Measurements from ENCODE around the gene URAD. TPM values are rescaled to one million over a fixed set of nuclear protein-coding genes. Genes with fewer than 3 reads are reported as not detected.

Gene URAD
- total RNA-seq, 2 experiments from 2014 or later, result not detected

DNA sequence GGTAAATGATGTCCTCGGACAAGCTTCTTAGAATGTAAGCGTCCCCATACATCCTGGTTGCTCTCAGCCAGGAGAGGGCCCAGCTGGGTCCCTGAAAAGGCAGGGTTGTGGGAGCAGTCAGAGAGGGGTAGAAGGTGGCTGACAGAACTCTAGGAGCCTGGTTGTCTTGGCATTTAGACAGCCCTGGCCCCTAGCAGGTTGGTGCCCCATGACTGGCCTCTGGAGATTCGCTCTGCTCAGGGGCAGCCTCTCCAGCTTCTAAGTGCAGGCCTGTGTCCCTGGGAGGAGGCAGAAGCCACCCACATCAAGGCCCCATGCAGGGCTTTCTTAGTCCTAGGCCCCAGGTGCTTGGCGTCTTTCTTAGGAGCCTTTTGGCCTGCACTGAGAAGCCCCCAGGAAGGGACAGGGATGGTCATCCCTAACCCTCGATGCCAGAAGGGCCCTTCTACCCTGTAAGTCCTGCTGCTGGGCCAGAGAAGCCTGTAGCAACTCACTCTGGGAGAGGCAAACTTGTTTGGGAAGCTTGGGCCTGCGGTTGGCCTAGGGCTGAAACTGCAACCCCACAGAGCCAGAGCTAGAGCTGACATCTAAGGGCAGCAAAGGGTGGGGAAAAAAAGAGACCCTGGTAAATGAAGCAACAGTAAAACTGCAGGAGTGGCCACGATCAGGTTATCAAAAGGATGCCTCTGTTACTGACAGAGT is 16.6 kb downstream of the URAD start:
- H3K9me3 Mint-ChIP-seq (ENCODE audit: low read depth), result no peaks in the 10 kb centered on the region
- no peak for ATAC-seq

DNA sequence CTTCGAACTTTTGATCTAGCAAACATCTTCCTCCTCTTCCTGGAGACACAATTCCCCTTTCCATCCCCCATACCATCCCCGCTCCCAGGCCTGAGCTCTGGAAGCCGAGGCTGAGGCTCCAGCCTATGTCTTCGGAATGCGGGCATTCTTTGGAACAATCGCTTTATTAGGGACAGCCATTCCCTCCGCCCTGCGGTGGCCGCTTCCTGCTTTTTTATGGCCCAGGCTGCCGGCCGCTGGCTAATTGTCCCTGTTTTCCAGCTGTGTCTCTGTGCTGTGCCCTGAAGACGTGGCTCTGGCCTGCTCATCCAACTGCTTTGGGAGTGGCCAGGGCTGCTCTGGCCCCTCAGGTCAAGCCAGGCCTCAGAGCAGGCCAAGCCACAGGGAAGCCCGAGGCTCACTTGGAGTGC is 17.3 kb downstream of the URAD start:
- ATAC-seq (no peak), DNase-seq (no peak)
- Mint-ChIP-seq H3K36me3 (no peaks in the 10 kb centered on the region), H3K9me3 (ENCODE audit: low read depth) (no peaks in the 10 kb centered on the region), H3K27ac (no peak overlapping the region), H3K4me3 (no peak overlapping the region), H3K27me3 (peaks cover 91% of the 10 kb centered on the region), H3K4me1 (peaks cover 13% of the 10 kb centered on the region)
- CTCF ChIA-PET, result interaction anchor here (5.2 kb wide), 1 partner anchor 12 kb away, joined by 22 read pairs; no protein-coding TSS in a partner anchor

More for the DNA sequence above, 16.6 kb downstream of the URAD start:
- Mint-ChIP-seq H3K27ac (no peak overlapping the region), H3K36me3 (no peaks in the 10 kb centered on the region), H3K27me3 (peaks cover 91% of the 10 kb centered on the region), H3K4me1 (peaks cover 13% of the 10 kb centered on the region), H3K4me3 (no peak overlapping the region)
- DNase-seq, result no peak
- CTCF ChIA-PET, result interaction anchor here (5.2 kb wide), 1 partner anchor 11 kb away, joined by 22 read pairs; no protein-coding TSS in a partner anchor

DNA sequence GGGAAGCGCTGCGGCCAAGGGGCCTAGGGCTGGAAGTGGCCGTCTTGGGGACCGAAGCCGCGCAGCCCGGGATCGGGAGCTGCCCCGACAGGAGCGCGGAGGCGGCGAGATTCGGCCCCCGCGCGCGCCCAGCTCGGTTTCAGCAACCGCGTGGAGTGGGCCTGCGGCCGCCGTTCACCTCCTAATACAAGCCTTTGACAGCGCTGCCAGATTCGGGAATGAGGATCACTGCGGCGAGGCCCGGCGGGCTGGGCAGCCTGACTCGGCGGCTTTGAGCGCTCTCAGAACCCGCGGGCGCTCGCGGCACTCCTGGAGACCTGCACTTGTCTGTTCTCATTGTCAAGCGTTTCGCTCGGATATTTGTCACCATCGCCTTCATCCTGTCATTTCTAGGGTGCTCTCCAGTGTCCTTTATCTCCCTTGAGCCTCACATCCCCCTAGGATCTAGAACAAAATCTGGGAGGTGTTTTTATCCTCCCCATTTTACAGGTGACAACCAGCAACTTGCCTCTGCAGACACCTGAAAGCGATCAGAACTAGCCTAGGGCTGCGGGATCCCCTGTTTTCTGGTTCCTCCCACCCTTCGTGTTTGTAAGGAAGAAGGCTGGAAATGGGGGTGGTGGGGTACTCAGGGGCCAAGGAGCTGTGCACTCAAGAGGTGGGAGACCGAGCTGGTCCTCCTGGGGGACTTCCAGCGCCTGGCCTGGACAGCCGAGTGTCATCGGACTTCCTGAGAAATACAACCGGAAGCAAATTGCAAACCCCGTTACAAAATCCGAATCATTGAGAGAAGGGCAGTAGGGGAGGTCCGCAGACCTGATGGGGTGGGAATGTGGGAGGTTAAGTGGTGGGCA is 17.9 kb downstream of the URAD start:
- DNase-seq (no peak), ATAC-seq (no peak)
- CTCF ChIA-PET, result interaction anchor here (1.0 to 5.2 kb wide), 4 partner anchors 9 to 17 kb away, joined by 3 to 22 read pairs (median 4); no protein-coding TSS in a partner anchor
- Mint-ChIP-seq H3K36me3 (no peaks in the 10 kb centered on the region), H3K27ac (no peak overlapping the region), H3K9me3 (ENCODE audit: low read depth) (no peaks in the 10 kb centered on the region), H3K27me3 (peaks cover 91% of the 10 kb centered on the region), H3K4me3 (no peak overlapping the region), H3K4me1 (peaks cover 12% of the 10 kb centered on the region)

DNA sequence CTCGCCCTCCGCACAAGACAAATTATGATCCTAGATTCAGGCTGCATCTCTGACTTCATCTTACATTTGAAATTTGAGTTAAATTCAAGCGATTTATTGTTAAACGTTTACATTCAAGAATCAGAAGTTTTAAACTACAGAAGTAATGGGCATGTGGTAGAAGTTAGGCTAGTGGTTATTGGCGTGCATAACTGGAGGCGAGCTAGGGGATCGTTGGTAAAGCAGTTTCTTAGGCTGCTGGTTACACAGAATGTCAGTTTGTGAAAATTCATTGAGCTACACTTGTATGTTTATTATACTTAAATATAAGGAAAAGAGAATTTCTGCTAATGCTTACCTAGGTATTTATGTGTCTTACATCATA is 18.6 kb downstream of the URAD start:
- DNase-seq (no peak), ATAC-seq (no peak)
- Mint-ChIP-seq H3K9me3 (ENCODE audit: low read depth) (no peaks in the 10 kb centered on the region), H3K27me3 (peaks cover 91% of the 10 kb centered on the region), H3K4me3 (no peak overlapping the region), H3K27ac (peak overlapping the region; percentile 26), H3K4me1 (peaks cover 5% of the 10 kb centered on the region), H3K36me3 (no peaks in the 10 kb centered on the region)
- CTCF ChIA-PET, result interaction anchor here (1.0 to 5.2 kb wide), 4 partner anchors 10 to 16 kb away, joined by 3 to 22 read pairs (median 4); no protein-coding TSS in a partner anchor

DNA sequence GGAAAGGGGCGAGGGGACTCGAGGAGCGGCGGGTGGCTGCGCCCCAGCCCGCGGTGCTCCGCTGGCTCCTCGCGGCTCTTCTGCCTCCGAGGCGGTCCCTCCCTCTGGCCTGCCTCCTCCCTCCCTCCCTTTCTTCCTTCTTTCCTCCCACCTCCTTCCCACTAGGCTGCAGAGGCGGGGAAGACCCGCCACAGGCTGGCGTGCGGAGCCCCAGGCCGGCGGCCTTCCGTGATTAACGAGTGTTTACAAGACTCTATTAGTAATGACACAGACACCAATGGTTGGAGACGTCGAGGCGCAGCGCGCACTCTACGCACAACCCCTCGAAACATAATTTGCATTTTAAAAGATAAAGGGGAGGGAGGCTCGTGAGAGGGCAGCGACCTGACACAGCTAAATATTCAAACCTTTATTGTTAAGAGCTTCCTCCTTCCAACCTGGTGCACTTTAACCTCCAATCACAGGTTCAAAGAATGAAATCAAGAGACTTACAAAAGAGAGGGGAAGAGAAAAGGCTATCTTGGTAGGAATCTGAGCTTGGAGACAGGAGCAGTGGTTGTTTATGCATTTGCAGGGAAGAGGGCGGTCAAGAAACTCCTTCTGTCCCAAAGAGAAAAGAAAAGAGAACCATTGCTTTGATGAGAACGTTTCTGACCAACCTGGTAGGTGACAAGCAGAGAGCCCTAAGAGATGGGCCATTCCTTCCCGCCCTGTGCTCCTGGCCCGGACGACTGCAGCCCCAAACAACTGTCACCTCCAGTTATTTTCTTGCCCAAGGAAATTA is 19.2 kb downstream of the URAD start, which contains the start of gene CDX2:
Gene CDX2, minus strand, starts transcription at position 234 of the 784 bp plus-strand sequence. CDS start 309 bp downstream, outside the sequence.
- no peaks in the 10 kb centered on the region for H3K36me3 Mint-ChIP-seq
- H3K4me1 Mint-ChIP-seq, result peaks cover 5% of the 10 kb centered on the region
- H3K4me3 Mint-ChIP-seq, result no peak within 1 kb of the TSS
- H3K27ac Mint-ChIP-seq, result peak within 1 kb of the TSS; percentile 57
- no peaks in the 10 kb centered on the region for H3K9me3 Mint-ChIP-seq (ENCODE audit: low read depth)
- ATAC-seq (no peak), DNase-seq (no peak)
- peaks cover 91% of the 10 kb centered on the region for H3K27me3 Mint-ChIP-seq
- CTCF ChIA-PET, result interaction anchor here (0.7 to 5.2 kb wide), 4 partner anchors 9 to 16 kb away, joined by 3 to 22 read pairs (median 4); no protein-coding TSS in a partner anchor

DNA sequence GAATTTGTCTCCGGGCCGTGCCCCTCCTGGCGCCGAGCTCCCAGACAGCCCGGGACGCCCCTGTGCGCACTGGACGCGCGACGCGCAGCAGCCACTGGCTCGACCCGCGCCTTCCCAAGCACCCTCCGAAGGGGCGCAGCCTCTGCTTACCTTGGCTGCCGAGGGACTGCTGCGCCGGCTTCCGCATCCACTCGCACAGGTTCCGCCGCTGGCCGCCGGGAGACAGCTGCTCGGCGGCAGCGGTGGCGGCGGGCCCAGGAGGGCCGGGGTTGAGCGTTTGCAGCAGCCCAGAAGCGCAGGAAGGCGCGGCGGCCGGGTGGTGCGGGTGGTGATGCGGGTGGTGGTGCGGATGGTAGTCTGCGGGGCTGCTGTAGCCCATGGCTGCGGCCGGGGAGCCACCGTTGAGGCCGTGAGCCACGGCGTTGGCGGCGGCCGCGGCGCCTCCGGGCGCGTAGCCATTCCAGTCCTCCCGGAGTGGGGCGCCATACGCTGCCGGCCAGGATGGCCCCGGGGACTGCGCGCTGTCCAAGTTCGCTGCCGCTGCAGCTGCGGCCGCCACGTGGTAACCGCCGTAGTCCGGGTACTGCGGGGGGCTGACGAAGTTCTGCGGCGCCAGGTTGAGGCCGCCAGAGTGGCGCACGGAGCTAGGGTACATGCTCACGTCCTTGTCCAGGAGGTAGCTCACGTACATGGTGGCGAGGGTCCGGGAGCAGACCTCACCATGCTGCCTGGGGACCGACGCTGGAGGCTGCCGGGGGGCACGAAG is 20.0 kb downstream of the URAD start:
- Mint-ChIP-seq H3K27ac (no peak overlapping the region), H3K4me3 (no peak overlapping the region), H3K27me3 (peaks cover 91% of the 10 kb centered on the region), H3K4me1 (peaks cover 5% of the 10 kb centered on the region), H3K36me3 (no peaks in the 10 kb centered on the region), H3K9me3 (ENCODE audit: low read depth) (no peaks in the 10 kb centered on the region)
- ATAC-seq (no peak), DNase-seq (no peak)
- CTCF ChIA-PET, result interaction anchor here (0.7 to 5.2 kb wide), 3 partner anchors 14 to 15 kb away, joined by 3 to 22 read pairs (median 7); no protein-coding TSS in a partner anchor

DNA sequence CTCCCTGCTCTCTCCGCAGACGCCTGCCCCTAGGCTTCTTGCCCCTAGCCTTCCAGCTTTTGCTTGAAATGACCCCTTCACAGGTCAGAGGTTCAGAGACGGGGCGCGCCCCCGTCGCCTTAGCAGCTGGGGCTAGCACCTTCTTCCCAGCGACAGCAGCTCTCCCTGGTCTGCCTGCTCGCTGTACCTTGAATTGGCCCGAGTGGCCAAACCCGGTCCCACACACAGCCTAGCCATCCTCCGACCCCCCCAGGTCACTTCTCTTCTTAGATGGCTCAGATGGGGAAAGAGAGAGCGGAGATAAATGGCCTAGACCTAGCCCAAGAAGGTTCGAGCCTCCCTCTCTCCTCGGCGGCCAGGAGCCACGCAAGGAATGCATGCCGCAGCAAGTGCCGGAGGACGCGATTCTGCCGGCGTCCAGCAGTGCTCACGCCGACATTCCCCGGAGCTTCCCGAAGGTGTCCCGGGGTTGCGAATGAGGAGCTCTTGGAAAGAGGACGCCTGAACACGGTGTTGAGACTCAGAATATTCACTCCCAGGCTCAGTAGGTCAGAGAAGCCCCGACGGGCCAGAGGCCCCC is 20.7 kb downstream of the URAD start:
- DNase-seq (no peak), ATAC-seq (no peak)
- no peak overlapping the region for H3K4me3 Mint-ChIP-seq
- H3K27me3 Mint-ChIP-seq, result peaks cover 90% of the 10 kb centered on the region
- no peaks in the 10 kb centered on the region for H3K36me3 Mint-ChIP-seq
- no peaks in the 10 kb centered on the region for H3K9me3 Mint-ChIP-seq (ENCODE audit: low read depth)
- CTCF ChIA-PET, result interaction anchor here (1.0 to 5.2 kb wide), 3 partner anchors 14 to 141 kb away, joined by 3 to 22 read pairs (median 7); no protein-coding TSS in a partner anchor
- H3K27ac Mint-ChIP-seq, result peak overlapping the region; percentile 57
- H3K4me1 Mint-ChIP-seq, result peaks cover 5% of the 10 kb centered on the region

DNA sequence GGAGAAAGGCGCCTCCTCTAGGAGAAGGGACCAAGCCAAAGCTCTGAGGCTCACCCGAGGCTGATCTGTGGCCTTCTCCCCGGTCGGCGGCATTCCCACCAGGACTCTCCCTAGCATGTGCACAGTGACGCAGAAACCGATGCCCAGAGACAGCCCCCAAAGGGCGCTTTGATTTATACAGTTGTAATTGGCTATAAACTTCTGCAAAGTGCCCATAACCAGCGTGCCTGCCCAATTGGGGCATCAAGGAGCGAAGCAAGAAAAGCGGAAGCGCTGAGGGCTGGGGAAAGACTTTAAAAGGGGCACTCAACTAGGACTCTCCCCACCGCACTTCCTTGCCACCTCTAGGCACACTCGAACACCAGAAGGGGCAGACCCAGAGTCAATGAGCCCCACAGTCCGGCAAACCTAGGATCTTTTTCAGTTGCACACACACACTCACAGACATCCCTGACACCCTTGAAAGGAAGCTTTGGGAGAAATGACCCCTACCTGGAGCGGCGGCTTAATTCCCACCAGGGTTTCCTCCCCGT is 21.2 kb downstream of the URAD start:
- Mint-ChIP-seq H3K27ac (peak overlapping the region; percentile 25), H3K4me3 (no peak overlapping the region)
- CTCF ChIA-PET, result interaction anchor here (1.0 to 5.2 kb wide), 3 partner anchors 13 to 140 kb away, joined by 3 to 22 read pairs (median 7); no protein-coding TSS in a partner anchor

DNA sequence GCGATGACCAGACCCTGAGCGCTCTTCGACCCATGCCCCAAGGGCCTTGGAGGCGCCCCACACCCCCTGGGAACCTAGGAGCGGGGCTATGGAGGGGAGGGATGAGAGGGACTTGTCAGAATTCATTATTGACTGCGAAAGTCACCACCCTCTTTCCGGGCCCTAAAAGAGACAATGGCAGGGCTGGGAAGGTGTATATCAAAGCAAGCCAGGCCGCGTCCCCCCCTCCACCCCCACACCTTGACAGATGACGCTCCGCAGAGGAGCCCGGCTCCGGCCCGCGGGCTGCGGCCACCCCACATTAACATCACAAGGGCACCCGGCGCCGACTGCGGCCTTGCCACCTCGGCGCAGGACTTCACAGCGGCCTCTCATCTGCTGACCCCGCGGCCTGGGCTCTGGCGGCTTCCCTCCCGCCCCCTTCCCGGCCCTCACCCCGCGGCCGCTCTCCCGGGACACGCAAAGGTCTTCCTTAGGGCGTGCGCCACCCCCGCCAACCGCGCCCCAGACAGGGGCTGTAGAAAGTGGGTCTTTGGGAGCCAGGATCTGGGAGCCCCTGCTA is 21.8 kb downstream of the URAD start:
- no peak overlapping the region for H3K4me3 Mint-ChIP-seq
- H3K36me3 Mint-ChIP-seq, result no peaks in the 10 kb centered on the region
- CTCF ChIA-PET, result interaction anchor here (1.0 to 2.2 kb wide), 2 partner anchors 13 to 140 kb away, joined by 3 to 7 read pairs; no protein-coding TSS in a partner anchor
- ATAC-seq, result no peak
- DNase-seq, result no peak
- no peak overlapping the region for H3K27ac Mint-ChIP-seq
- H3K9me3 Mint-ChIP-seq (ENCODE audit: low read depth), result no peaks in the 10 kb centered on the region
- peaks cover 92% of the 10 kb centered on the region for H3K27me3 Mint-ChIP-seq
- peaks cover 5% of the 10 kb centered on the region for H3K4me1 Mint-ChIP-seq

More for the DNA sequence above, 21.2 kb downstream of the URAD start:
- Mint-ChIP-seq H3K36me3 (no peaks in the 10 kb centered on the region), H3K27me3 (peaks cover 90% of the 10 kb centered on the region), H3K4me1 (peaks cover 5% of the 10 kb centered on the region), H3K9me3 (ENCODE audit: low read depth) (no peaks in the 10 kb centered on the region)
- DNase-seq (no peak), ATAC-seq (no peak)

DNA sequence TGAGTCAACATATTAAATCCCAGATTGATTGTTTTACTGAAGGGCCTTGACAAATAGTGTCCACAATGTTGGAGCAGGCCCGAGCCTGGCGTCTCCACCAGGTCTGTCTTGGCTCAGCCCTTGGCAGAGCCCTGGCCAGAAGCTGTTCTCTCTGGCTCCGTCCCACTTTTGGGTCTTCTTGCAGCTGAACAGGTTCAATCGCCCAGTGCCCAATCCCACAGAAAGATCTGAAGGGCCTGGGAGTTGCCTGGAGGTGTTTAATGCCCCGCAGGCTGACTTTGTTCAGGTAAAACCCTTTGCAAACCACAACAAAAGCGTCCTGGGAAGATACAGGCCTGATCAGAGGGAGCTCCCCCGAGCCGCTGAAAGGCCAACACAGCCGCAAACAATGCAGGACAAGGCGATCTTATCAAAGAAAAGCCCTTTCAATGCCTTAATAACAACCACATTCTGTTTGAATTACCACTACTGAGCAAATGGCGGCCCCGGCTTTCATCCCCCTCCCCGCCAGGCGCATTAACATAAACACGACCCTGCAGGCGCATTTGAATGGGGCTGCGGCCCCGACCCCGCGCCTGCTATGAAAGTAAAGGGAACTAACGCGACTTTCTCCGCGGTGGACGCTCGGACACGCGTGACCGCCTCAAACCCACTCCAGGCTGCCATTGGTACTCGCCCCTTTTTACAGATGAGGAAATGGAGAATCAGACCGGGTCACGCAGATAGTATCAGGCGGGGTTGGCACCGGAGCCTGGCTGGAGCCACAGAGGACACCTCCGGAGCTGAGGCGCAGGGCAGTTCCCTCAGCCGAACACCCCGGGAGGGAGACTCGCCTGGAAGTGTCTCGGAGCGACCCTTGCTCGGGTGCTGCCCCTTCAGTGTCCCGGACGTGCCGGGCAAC is 22.5 kb downstream of the URAD start:
- ATAC-seq (no peak), DNase-seq (no peak)
- no peak overlapping the region for H3K27ac Mint-ChIP-seq
- no peaks in the 10 kb centered on the region for H3K9me3 Mint-ChIP-seq (ENCODE audit: low read depth)
- H3K36me3 Mint-ChIP-seq, result no peaks in the 10 kb centered on the region
- peaks cover 5% of the 10 kb centered on the region for H3K4me1 Mint-ChIP-seq
- CTCF ChIA-PET, result interaction anchor here (0.8 to 2.1 kb wide), 2 partner anchors 13 to 28 kb away, joined by 4 to 7 read pairs; no protein-coding TSS in a partner anchor
- no peak overlapping the region for H3K4me3 Mint-ChIP-seq
- H3K27me3 Mint-ChIP-seq, result peaks cover 92% of the 10 kb centered on the region

DNA sequence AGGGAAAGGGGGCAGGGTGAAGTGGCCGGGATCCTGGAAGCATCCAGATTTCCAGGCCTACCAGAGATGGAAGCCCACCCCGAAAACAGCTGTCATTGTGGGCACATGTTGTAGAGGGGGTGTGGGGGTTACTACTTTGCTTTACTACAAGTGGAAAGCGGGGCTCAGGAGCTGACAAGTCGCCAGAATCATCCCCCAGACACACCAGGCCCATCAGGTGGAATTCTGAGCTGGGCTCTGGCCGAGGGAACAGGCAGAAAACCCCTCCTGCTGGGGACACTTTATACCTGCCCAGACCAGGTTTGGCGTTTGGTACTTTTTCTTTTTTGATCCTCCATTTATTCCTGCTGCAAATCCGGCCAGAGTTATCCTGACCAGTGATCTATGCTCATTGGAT is 23.2 kb downstream of the URAD start:
- no peaks in the 10 kb centered on the region for H3K9me3 Mint-ChIP-seq (ENCODE audit: low read depth)
- no peak for ATAC-seq
- no peak overlapping the region for H3K27ac Mint-ChIP-seq
- CTCF ChIA-PET, result interaction anchor here (0.8 to 2.1 kb wide), 2 partner anchors 12 to 29 kb away, joined by 4 to 7 read pairs; no protein-coding TSS in a partner anchor
- H3K36me3 Mint-ChIP-seq, result no peaks in the 10 kb centered on the region
- H3K4me1 Mint-ChIP-seq, result peaks cover 5% of the 10 kb centered on the region
- DNase-seq, result no peak
- no peak overlapping the region for H3K4me3 Mint-ChIP-seq
- peaks cover 90% of the 10 kb centered on the region for H3K27me3 Mint-ChIP-seq
